Subcutaneous adipose tissue (tissue), 4 donors: ENCODE results near the gene BICD1. TPM values are rescaled to one million over a fixed set of nuclear protein-coding genes. Genes with fewer than 3 reads are reported as not detected.

ENCODE experiments used
- total RNA-seq, 4 donors: library from RNA; depleted of rRNA; stranded (reverse); fragments of >200 nt; gene quantifications; one replicate each; pipeline ENCODE4 v1.1.0, GENCODE V29; 2016
- TF ChIP-seq, protein P1 (sequence below): fragments of 450-650 bp; IDR thresholded peaks from one replicate; pipeline ENCODE4 v1.5.1; 2016; ENCODE audit warnings: low read depth, mild to moderate bottlenecking, control low read depth, antibody characterized with exemption, moderate library complexity

The BICD1 gene
- total RNA-seq, 4 donors from 2014 or later: 8.2 to 9.6 (median 9.2) TPM

DNA sequence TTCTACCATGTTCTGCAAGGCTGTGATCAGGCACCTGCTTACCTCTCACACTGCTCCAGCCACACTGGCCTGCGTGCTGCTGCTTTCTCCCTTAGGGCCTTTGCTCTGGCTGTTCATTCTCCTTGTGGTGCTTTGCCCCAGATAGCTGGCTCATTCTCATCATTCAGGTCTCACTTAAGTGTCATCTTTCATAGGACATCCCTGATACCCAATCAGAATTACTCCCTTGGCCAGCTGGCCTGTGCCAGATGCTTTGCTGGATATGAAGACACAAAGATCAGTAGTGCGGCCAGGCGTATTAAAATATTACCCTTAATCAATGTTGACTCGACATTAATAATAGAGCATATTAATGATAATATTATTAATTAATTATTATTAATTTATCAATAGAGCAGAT, 148.9 kb downstream of the BICD1 start:
- TF ChIP-seq, protein P1, sequence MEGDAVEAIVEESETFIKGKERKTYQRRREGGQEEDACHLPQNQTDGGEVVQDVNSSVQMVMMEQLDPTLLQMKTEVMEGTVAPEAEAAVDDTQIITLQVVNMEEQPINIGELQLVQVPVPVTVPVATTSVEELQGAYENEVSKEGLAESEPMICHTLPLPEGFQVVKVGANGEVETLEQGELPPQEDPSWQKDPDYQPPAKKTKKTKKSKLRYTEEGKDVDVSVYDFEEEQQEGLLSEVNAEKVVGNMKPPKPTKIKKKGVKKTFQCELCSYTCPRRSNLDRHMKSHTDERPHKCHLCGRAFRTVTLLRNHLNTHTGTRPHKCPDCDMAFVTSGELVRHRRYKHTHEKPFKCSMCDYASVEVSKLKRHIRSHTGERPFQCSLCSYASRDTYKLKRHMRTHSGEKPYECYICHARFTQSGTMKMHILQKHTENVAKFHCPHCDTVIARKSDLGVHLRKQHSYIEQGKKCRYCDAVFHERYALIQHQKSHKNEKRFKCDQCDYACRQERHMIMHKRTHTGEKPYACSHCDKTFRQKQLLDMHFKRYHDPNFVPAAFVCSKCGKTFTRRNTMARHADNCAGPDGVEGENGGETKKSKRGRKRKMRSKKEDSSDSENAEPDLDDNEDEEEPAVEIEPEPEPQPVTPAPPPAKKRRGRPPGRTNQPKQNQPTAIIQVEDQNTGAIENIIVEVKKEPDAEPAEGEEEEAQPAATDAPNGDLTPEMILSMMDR: no peak

DNA sequence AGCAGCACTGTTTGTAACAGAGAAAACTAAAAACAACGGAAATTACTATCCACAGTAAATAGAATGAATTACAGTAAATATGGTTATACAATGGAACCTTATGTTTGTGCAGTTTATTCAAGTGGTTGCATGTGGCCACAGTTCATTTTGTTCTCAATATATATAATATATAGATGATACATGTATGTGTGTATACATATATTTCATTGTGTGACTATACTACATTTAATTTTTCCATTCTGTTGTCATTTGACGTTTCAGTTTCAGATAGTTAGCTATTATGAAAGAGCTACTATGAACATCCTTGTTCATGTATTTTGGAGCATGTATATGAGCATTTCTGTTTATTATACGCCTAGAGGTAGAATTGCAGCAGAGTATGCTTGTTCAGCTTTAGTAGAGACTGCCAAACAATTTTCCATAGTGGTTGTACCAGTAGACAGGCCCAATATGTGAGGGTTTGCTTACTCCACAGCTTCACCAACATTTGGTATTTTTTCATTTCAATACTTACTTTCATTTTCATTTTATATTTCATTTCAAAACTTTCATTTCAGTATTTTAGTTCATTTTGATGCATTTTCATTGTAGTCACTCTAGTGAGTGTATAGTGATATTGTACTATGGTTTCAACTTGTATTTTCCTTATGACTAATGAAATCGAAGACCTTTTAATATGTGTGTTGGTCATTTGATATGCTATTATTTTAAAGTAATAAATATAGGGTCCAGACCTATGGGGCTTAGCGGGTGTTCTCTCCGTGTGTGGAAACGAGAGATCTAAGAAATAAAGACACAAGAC, 151.2 kb downstream of the BICD1 start:
- TF ChIP-seq, protein P1: no peak

DNA sequence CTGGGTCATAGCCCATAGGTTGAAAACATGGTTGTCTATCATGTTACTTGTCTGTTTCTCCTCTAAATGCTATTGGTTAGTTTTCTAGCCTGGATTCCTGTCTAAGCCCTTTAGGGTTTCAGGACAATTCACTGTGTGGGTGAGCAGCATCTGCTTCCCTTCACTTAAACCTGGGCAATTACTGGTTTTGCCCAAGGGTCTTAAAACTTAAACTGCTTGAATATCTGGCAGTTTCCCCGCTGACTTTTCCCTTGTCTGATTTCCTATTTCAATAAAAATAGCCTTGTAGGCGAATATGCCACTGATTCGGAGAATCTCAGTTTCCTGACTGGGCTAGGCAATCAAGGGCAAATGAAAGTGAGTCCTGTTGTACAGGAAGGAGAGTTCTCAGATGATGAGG, 154.0 kb downstream of the BICD1 start:
- TF ChIP-seq, protein P1: no peak

GRCh38 chr12:32261638-32262037, 155.0 kb downstream of the BICD1 start:
- TF ChIP-seq, protein P1: no peak

DNA sequence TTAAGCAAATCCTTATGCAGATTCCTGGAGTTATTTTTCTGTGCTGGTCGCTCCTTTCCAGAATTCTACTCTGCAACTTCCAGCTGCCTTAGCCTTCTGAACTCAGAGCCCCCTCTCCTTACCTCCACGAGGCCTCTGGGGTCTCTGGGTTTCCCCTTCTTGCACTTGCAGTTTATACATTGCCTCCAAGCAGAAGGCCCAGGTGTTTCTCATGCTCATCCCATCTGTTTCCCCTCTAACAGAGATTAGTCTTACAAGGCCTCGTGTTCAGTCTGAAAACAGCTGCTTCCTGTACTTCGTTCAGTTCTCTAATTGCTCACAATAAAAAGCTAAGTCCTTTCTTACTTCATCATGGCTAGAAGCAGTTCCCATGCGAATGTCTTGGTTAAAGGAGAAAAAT, 158.3 kb downstream of the BICD1 start:
- TF ChIP-seq, protein P1: no peak

DNA sequence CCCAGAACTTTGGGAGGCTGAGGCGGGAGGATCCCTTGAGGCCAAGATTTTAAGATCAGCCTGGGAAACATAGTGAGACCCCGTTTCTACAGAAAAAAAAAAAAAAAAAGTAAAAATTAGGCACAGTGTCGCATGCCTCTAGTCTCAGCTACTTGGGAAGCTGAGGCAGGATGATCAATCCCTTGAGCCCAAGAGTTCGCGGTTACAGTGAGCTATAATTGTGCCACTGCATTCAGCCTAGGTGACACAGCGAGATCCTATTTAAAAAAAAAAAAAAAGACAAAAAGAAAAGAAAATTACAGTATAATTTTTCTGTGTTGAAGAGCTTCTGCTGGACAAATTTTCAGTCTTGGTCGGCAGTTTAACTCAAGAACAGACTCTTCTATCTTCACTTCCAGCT, 158.8 kb downstream of the BICD1 start:
- TF ChIP-seq, protein P1: no peak

DNA sequence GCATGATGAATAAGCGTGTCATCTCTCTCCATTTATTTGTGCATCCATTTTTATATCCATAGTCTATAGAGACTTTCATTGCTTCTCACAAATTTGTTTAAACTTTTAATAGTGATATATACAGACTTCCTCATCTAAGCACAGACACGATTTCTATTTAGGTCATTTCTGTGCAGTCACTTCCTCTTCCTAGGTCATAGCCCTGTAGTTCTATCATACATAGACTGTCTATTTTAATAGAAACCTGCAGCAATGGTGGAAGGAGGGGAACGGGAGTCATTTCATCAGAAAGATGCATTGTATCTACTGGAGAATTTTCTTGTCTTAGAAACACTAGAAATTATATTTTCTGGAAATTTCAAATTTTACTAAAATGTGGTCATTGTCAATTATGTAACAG, 159.3 kb downstream of the BICD1 start:
- TF ChIP-seq, protein P1: no peak
